Suprapubic skin (tissue), 4 donors: ENCODE data around the gene PLK4.
"Not testable (repeated sequence)": the region's sequence is repeated elsewhere in the genome, so short reads cannot be mapped to it uniquely, and the experiment has no call there.

Source experiments
- CTCF ChIP-seq, 2 donors: fragments of 200-600 bp in 1 of 2; fragments of 450-650 bp in 1 of 2; sonication (generic) in 1 of 2; IDR thresholded peaks; one replicate each; pipeline ENCODE4 v1.5.1; 2016 to 2019; ENCODE audit warnings: antibody characterized with exemption in 2 of 2, mild to moderate bottlenecking in 1 of 2, moderate library complexity in 1 of 2
- EP300 ChIP-seq: sonication (generic); formaldehyde crosslinking; IDR thresholded peaks from one replicate; pipeline ENCODE4 v1.6.1; 2017; ENCODE audit warnings: antibody characterized with exemption
- POLR2A ChIP-seq, 2 donors: fragments of 450-650 bp; IDR thresholded peaks; one replicate each; pipeline ENCODE4 v1.6.1; 2017; ENCODE audit warnings: antibody characterized with exemption in 2 of 2, mild to moderate bottlenecking in 2 of 2, moderate library complexity in 2 of 2
- POLR2AphosphoS5 ChIP-seq, 3 donors: sonication (generic); formaldehyde crosslinking; IDR thresholded peaks; one replicate each; pipeline ENCODE4 v1.6.1; 2017; ENCODE audit warnings: antibody characterized with exemption in 3 of 3

- not testable (repeated sequence) for TF ChIP-seq CTCF (IDR thresholded peaks at IDR 0.05); POLR2A (IDR thresholded peaks at IDR 0.05); EP300; POLR2AphosphoS5 (IDR thresholded peaks at IDR 0.05)
Observed at GRCh38 chr4:127931836-127932235, 51.1 kb downstream of the PLK4 start.
